T-helper 9 cell (primary cell): ENCODE measurements around the gene EEF2.

Experiments
- DNase-seq: peaks from one replicate; pipeline ENCODE4 v3.0.0-alpha.2; 2020

The EEF2 gene

DNA sequence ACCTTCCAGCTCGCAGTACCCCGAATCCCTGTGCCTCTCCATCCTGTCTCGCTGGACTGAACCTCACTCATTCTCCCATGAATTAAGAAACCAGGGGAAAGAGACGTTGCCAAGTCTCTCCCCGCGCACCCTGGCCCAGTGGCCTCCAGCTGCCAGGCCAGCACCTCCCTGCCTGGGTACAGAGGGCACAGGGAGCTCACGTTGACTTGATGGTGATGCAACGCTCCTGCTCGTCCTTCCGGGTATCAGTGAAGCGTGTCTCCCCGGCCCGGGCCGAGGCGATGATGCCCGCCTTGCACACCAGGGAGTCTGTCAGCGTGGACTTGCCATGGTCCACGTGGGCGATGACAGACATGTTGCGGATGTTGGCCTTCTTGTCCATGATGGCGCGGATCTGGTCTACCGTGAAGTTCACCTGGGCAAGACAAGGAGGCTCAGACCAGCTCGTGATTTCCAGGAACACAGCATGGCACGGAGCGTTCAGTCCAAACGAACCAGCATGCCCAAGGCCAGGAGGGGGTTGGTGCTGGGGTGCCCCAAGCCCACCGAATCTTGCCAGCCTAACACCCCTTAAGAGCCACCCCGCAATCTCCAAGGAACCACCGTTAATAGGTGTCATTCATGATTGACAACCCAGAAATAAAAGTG lies 1.2 kb downstream of the EEF2 start:
- no peak for DNase-seq

- no peak for DNase-seq
Measured at GRCh38 chr19:3983542-3983914, 1.7 kb downstream of the EEF2 start.

DNA sequence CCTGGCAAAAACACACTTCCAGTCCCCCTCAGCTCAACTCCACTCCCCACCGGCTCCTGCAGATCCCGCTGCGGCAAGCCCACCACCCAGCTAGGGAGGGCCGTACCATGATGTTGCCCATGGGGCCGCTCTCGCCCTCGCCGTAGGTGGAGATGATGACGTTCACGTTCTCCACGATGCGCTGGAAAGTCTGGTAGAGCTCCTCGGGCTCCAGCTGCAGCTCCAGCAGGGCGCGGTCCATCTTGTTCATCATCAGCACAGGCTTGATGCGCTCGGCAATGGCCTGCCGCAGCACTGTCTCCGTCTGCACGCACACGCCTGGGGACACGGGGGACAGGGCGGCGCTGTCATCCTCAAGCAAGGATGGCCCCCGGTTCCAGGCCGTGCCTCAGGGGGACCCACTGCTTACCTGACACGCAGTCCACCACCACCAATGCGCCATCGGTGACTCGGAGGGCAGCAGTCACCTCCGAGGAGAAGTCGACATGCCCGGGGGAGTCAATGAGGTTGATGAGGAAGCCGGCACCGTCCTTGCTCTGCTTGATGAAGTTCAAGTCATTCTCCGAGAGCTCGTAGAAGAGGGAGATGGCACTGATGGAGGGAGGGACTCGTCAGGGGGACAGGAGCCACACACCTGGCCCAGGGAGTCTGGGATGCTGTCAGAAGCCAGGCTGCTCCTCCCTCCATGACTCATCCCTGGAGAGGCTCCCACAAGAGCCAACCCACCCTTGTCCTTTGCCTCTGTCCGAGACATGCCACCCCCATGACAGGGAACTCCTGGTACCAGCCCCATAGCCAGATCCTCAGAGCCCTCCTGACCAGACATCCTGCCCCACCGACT lies 2.3 kb downstream of the EEF2 start:
- no peak for DNase-seq

DNA sequence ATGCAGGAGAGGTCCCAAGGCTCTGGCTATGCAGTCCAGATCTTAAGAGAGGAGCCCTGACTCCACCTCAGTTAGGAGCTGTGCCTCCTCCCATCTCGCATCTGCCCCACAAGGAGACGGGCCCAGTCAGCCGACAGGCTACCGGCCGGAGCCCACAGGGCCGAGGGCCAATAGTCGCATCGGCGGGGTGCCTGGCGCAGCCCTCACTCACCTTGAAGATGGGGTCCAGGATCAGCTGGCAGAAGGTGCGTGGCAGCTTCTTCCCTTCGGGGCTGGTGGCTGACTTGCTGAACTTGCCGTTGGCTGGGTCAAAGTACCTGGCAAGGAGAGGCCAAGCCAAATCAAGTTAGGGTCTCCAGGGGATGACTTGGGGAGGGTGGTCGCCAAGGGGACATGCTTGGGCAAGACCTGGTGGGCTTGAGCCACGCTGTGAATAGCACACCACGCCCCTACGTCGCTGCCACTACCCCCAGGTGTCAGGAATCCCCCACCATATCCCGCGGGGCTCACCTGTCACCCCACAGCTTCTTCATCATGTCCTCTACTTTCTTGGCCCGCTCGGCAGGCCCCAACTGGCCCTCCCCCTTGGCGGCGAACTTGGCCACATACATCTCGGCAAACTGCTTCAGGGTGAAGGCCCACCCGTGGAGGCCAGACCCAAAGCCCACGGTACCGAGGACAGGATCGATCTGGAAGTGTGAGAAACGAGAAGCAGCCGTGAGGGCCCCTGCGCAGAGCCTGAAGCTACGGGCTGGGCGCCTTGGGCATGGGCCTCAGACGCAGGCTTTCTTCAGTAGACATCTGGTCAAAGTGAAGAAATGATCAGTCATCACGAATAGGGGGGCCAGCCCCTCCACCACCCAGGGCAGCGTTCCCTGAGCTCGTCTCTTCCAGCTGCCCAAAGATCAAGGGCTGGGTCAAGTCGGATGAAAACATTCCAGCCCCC lies 3.3 kb downstream of the EEF2 start:
- no peak for DNase-seq

DNA sequence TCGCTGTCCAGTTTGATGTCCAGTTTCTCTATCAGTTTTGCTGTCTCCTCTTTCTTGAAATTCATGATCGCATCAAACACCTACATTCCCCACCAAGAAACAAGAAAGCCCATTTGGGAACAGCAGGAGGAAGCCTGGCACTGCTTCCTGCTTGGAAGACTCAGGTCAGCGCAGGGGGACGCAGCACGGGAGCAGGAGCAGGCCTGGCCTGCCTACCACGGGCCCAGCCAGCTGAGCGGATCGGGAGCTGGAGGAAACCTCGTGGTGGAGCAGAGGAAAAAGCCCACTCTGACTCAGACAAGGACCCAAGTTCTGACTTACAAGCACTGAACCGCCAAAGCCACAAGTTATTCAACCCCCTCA lies 3.9 kb downstream of the EEF2 start:
- DNase-seq: no peak

GRCh38 chr19:3980353-3981251 lies 4.7 kb downstream of the EEF2 start:
- no peak for DNase-seq

- DNase-seq: no peak
Measured at GRCh38 chr19:3979674-3980352, 5.5 kb downstream of the EEF2 start.

- no peak for DNase-seq
Measured at GRCh38 chr19:3979289-3979673, 6.0 kb downstream of the EEF2 start.

- DNase-seq: no peak
Measured at GRCh38 chr19:3978145-3978544, 7.1 kb downstream of the EEF2 start.

GRCh38 chr19:3977242-3978143 lies 7.8 kb downstream of the EEF2 start:
- DNase-seq: no peak

DNA sequence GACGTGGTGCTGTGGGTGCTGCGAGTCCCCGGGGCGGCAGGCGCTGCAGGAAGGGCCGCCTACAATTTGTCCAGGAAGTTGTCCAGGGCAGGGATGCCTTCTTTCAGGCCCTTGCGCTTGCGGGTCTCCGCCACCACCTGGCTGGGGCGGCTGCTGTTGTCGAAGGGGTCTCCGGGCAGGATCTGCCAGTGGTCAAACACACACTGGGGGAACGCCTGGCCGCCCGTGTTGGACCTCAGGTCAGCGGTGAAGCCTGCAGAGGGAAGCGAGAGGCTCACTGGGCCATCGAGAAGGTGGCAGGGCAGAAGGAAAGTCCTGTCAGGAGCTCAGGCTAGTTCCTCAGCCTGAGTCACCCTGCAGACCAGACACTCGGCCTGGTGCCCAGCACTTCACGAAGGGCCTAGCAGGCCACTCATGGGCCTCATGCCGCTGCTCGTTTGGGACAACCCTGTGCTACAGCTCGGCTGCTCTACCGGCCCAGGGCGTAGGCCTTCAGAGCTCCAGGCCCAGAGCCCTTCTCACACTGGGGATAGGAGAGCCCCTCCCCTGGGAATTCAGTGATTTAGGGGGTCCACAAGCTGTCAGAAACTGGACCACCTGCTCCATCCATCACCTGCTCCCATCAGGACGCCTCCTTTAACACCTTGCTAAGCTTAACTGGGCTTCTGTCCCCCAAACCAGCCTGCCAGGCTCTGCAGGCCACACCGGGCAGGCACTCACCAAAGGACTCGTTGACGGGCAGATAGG lies 8.6 kb downstream of the EEF2 start:
- DNase-seq: no peak

GRCh38 chr19:3975637-3976087 lies 9.6 kb downstream of the EEF2 start:
- DNase-seq: no peak

- DNase-seq: no peak
Measured at GRCh38 chr19:3975144-3975543, 10.1 kb downstream of the EEF2 start.

GRCh38 chr19:3970808-3971598 lies 14.3 kb downstream of the EEF2 start, which contains the start of gene DAPK3:
Gene DAPK3 (minus strand): TSS chr19:3971099. CDS start chr19:3969735, 1,364 bp downstream.
- DNase-seq: peak; percentile 85

DNA sequence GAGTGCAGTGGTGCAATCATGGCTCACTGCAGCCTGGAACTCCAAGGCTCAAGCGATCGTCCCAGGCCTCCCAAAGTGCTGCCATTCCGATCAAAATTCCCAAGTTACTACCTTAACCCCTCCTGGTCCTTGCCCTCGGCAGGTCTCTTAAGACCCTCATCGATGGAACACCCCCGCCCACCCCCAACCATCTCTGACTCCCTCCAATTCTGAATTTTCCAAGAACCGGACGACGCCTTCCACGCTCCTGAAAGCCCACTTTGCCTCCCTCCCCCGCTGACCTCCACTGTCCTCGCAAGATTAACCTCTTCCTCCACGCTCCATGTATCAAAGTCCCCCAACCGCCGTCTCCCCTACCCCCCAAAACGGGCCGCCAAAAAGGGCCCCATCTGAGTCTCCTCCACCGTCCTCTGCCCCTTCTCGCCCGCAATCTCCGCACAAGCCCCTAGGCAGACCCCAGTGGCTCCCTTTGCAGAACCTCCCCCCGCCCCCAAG lies 14.9 kb downstream of the EEF2 start:
- no peak for DNase-seq

DNA sequence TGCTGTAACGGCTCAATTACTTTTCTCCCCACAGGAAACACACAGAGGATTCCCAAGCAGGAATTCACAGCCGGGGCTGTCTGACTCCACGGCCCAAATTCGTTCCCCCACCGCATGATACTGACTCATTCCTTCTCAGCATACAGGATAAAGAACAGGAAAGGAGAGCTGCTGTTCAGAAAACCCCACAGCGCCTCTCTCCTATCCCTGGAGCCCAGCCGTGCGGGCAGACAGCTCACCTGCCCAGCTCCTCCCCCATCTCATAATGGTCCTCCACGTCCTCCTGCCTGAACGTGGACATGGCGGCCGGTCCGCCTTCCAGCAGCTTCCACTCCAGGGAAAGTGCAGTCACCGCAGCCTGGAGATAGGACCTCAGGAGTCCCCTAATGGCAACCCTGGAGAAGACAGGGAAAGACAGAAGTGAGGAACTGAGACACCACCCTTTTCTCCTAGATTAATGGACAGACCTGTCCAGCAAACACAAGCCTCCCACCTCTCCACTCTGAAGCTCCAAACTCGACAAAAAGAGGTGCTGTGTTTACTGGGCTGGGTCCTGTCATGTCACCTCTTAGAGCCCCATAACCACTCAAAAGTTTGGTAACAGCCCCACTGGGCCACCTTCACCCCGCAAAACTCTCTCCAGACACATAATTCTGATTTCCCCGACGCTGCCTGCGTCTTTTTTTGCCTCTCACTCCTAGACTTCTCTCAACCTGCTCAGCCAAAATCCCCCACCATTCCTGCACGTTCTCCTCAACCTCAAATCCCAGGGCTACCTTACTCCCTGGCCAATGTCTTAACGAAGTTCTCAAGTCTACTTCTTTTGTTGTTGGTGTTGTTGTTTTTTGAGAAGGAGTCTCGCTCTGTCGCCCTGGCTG lies 15.6 kb downstream of the EEF2 start:
- DNase-seq: no peak
